ENCODE results near the gene LYG1. TPM values are rescaled to one million over a fixed set of nuclear protein-coding genes. Genes with fewer than 3 reads are reported as not detected.
"Not testable (repeated sequence)": the region's sequence is repeated elsewhere in the genome, so short reads cannot be mapped to it uniquely, and the experiment has no call there.

The LYG1 gene
- total and polyA plus RNA-seq, 2 of the 8 experiments (the other 6 are each of a cell fraction or from before 2014, with no cell fraction given), result 0.68 to 0.86 TPM

DNA sequence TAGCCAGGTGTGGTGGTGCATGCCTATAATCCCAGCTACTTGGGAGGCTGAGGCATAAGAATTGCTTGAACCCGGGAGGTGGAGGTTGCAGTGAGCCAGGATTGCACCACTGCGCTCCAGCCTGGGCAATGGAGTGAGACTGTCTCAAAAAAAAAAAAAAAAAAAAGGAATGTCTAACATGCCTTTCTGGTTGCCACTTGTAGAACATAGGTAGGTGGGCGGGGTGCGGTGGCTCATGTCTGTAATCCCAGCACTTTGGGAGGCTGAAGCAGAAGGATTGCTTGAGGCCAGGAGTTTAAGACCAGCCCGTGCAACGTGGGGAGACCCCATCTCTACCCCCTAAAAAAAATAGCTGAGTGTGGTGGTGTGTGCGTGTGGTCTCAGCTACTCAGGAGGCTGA is 44.4 kb upstream of the LYG1 start:
- Histone ChIP-seq H4K20me1 (replicated peaks in 1 of 2; ENCODE audit: control insufficient read depth in 1 of 2, insufficient read depth in 2 of 2, low read length in 2 of 2) (peaks cover 9 to 11% of the 10 kb centered on the region in 2 experiments), H3K79me2 (ENCODE audit: control insufficient read depth in 1 of 2, insufficient read depth in 2 of 2, low read length in 2 of 2) (peaks cover 34 to 99% of the 10 kb centered on the region in 2 experiments)
- not testable (repeated sequence) for H4K91ac ChIP-seq (replicated peaks; ENCODE audit: insufficient read length, low read length); H3K18ac ChIP-seq (ENCODE audit: extremely low read depth, low read length); H3K4ac ChIP-seq (replicated peaks; ENCODE audit: insufficient read length, low read depth, low read length); H3K9ac ChIP-seq (replicated peaks in 1 of 4; ENCODE audit: extremely low read depth in 1 of 4, low read depth in 3 of 4, low read length in 3 of 4); DNase-seq (ENCODE audit: low read depth in 1 of 2, low spot score in 2 of 2); H3K9me3 ChIP-seq (ENCODE audit: insufficient read depth in 2 of 2, low read depth in 1 of 2, low read length in 1 of 2); H2AK5ac ChIP-seq (ENCODE audit: low read depth, low read length); H3K23me2 ChIP-seq (ENCODE audit: low read depth, low read length); H3K27me3 ChIP-seq (replicated peaks in 1 of 4; ENCODE audit: control insufficient read depth in 3 of 4, extremely low read depth in 1 of 4, insufficient read depth in 3 of 4, low read length in 3 of 4); H3K4me1 ChIP-seq (replicated peaks in 1 of 4; ENCODE audit: control insufficient read depth in 3 of 4, insufficient read depth in 4 of 4, low read length in 3 of 4); H2BK12ac ChIP-seq (ENCODE audit: low read depth, low read length); H2BK20ac ChIP-seq (ENCODE audit: low read length); H3K4me2 ChIP-seq (ENCODE audit: insufficient read depth in 1 of 2, low read depth in 2 of 2, low read length in 2 of 2); H4K5ac ChIP-seq (ENCODE audit: insufficient read length, low read depth, low read length); H2AFZ ChIP-seq (ENCODE audit: low read length); H3K4me3 ChIP-seq (ENCODE audit: extremely low read depth in 1 of 4, insufficient read depth in 2 of 4, low read depth in 3 of 4, low read length in 4 of 4); H3K23ac ChIP-seq (ENCODE audit: insufficient read length); FAIRE-seq; H3K14ac ChIP-seq (ENCODE audit: insufficient read length); H2BK15ac ChIP-seq (ENCODE audit: low read length); H2BK5ac ChIP-seq (ENCODE audit: low read depth, low read length); H3K27ac ChIP-seq (ENCODE audit: low read depth, low read length); H4K8ac ChIP-seq (ENCODE audit: extremely low read depth, insufficient read depth, low read length); H3K36me3 ChIP-seq (ENCODE audit: control insufficient read depth in 2 of 4, insufficient read depth in 4 of 4, low read length in 3 of 4); H2BK120ac ChIP-seq (replicated peaks; ENCODE audit: low read depth, low read length); H3K79me1 ChIP-seq (ENCODE audit: low read depth, low read length); H3K56ac ChIP-seq (replicated peaks; ENCODE audit: insufficient read length, low read depth, low read length)
- CTCF ChIA-PET (ENCODE audit: partially characterized antibody), result interaction anchor here (1.1 kb wide), 1 partner anchor 8 kb away, joined by 3 read pairs; no protein-coding TSS in a partner anchor
- POLR2A ChIA-PET (ENCODE audit: partially characterized antibody), result interaction anchor here (1.2 kb wide), 1 partner anchor 10 kb away, joined by 3 read pairs; the partner anchor contains the start of gene TXNDC9
- 99% methylated on average over 6 of the region's 7 CpGs; no CpG with 5 or more reads in 1 of the 2 experiments for WGBS, 2 experiments (ENCODE audit: extremely low coverage in 1 of 2, insufficient coverage in 1 of 2, insufficient read length in 1 of 2, insufficient replicate concordance in 2 of 2, low coverage in 1 of 2, low lambda C conversion rate in 2 of 2, missing lambda C conversion rate in 1 of 2)

All from H1 (cell line).